Measurements from ENCODE around the gene TBKBP1.

Gene TBKBP1

DNA sequence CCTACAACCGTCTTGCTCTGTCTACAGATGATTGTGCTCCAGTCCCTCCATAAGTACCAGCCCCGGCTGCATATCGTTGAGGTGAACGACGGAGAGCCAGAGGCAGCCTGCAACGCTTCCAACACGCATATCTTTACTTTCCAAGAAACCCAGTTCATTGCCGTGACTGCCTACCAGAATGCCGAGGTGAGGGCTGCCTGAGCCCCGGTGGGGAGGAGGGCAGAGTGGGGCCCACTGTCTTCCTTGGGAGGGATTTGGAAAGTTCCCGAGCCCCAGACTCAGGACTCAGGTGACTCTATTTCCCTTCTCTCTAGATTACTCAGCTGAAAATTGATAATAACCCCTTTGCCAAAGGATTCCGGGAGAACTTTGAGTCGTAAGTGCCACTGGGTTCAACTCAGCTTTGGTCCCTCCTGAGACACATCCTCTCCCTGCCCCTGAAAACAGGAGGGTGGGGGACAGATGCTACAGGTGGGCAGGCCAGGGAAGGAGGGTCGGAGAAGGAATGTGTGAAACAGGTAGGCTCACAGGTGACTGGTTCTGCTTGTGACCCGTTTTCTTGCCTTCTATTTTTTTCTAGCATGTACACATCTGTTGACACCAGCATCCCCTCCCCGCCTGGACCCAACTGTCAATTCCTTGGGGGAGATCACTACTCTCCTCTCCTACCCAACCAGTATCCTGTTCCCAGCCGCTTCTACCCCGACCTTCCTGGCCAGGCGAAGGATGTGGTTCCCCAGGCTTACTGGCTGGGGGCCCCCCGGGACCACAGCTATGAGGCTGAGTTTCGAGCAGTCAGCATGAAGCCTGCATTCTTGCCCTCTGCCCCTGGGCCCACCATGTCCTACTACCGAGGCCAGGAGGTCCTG is 50.4 kb downstream of the TBKBP1 start:
- no peak overlapping the region for H3K4me3 ChIP-seq (ENCODE audit: low read depth, low read length)
- peak; percentile 44 for DNase-seq (ENCODE audit: low read depth)
- TF ChIP-seq MYC (IDR thresholded peaks at IDR 0.05; ENCODE audit: low read depth, low read length) (no peak), POLR2A (IDR thresholded peaks at IDR 0.05; ENCODE audit: extremely low read depth, insufficient read length) (no peak)
- TF ChIP-seq, protein P1, sequence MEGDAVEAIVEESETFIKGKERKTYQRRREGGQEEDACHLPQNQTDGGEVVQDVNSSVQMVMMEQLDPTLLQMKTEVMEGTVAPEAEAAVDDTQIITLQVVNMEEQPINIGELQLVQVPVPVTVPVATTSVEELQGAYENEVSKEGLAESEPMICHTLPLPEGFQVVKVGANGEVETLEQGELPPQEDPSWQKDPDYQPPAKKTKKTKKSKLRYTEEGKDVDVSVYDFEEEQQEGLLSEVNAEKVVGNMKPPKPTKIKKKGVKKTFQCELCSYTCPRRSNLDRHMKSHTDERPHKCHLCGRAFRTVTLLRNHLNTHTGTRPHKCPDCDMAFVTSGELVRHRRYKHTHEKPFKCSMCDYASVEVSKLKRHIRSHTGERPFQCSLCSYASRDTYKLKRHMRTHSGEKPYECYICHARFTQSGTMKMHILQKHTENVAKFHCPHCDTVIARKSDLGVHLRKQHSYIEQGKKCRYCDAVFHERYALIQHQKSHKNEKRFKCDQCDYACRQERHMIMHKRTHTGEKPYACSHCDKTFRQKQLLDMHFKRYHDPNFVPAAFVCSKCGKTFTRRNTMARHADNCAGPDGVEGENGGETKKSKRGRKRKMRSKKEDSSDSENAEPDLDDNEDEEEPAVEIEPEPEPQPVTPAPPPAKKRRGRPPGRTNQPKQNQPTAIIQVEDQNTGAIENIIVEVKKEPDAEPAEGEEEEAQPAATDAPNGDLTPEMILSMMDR (IDR thresholded peaks at IDR 0.05; ENCODE audit: low read depth, low read length), result no peak
- TF ChIP-seq, protein P2, sequence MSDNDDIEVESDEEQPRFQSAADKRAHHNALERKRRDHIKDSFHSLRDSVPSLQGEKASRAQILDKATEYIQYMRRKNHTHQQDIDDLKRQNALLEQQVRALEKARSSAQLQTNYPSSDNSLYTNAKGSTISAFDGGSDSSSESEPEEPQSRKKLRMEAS (IDR thresholded peaks at IDR 0.05; ENCODE audit: low read depth, low read length), result no peak

DNA sequence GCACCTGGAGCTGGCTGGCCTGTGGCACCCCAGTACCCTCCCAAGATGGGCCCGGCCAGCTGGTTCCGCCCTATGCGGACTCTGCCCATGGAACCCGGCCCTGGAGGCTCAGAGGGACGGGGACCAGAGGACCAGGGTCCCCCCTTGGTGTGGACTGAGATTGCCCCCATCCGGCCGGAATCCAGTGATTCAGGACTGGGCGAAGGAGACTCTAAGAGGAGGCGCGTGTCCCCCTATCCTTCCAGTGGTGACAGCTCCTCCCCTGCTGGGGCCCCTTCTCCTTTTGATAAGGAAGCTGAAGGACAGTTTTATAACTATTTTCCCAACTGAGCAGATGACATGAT is 51.0 kb downstream of the TBKBP1 start:
- TF ChIP-seq, protein P1 (IDR thresholded peaks at IDR 0.05; ENCODE audit: low read depth, low read length), result no peak
- TF ChIP-seq, protein P2 (IDR thresholded peaks at IDR 0.05; ENCODE audit: low read depth, low read length), result no peak
- TF ChIP-seq MYC (IDR thresholded peaks at IDR 0.05; ENCODE audit: low read depth, low read length) (no peak), POLR2A (IDR thresholded peaks at IDR 0.05; ENCODE audit: extremely low read depth, insufficient read length) (no peak)
- DNase-seq (ENCODE audit: low read depth), result no peak
- no peak overlapping the region for H3K4me3 ChIP-seq (ENCODE audit: low read depth, low read length)

DNA sequence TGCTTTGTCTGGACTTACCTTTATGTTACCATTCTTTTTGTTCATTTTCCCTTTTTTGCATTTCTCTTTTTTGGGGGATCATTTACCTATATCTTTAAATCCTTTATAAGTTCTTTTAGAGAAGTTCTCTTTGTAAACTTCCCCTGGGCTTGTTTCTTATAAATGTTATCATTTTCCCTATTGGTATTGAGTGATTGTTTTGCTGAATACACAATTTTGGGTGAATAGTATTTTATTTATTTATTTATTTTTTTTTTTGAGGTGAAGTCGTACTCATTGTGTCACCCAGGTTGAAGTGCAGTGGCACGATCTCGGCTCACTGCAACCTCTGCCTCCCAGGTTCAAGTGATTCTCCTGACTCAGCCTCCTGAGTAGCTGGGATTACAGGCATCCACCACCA is 57.5 kb downstream of the TBKBP1 start:
- DNase-seq (ENCODE audit: low read depth), result no peak
- TF ChIP-seq MYC (IDR thresholded peaks at IDR 0.05; ENCODE audit: low read depth, low read length), result no peak
- TF ChIP-seq POLR2A (IDR thresholded peaks at IDR 0.05; ENCODE audit: extremely low read depth, insufficient read length), result no peak
- TF ChIP-seq, protein P1 (IDR thresholded peaks at IDR 0.05; ENCODE audit: low read depth, low read length), result no peak
- TF ChIP-seq, protein P2 (IDR thresholded peaks at IDR 0.05; ENCODE audit: low read depth, low read length), result no peak
- no peak overlapping the region for H3K4me3 ChIP-seq (ENCODE audit: low read depth, low read length)

DNA sequence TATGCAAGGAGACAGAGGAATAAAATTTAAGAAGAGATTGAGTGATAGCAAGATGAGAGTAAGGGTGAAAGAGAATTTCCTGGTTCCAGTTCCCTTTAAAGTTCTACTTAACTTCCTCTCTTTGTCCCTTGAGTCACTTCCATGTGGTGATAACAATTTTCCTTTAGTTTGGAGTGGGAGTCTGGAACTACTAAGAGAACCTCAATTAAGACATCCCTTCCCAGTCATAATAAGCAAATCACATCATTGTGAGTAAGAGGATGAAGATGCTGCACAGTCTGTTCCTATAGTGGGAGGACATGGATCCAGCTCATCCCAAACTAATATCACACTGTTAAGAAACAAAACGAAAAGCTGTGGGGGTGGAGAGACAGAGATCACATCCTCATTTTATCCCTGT is 63.4 kb downstream of the TBKBP1 start:
- DNase-seq (ENCODE audit: low read depth), result no peak

DNA sequence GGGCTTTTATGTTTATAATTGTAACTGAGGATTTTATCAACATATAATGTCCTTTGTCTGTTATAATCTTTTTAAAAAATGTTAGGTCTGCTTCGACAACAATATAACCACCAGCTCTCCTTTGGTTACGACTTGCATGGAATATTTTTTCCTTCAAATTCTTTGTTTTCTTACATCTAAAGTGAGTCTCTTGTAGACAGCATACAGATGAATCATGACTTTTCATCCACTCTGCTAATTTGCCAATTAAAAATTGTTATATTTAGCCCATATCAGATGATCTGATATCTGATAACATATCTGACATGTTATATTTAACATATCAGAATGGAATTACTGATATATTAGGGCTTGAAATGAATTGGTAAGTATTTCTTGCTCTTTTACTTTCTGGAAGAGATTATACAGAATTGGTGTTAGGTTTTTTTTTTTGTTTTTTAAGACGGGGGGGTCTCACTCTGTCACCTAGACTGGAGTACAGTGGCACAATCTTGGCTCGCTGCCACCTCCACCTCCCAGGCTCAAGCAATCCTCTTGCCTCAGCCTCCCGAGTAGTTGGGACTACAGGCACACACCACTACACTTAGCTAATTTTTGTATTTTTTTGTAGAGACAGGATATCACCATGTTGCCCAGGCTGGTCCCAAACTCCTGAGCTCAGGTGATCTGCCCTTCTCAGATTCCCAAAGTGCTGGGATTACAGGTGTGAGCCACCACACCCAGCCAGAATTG is 66.6 kb downstream of the TBKBP1 start:
- DNase-seq (ENCODE audit: low read depth), result no peak
- TF ChIP-seq, protein P2 (IDR thresholded peaks at IDR 0.05; ENCODE audit: low read depth, low read length), result no peak
- no peak for TF ChIP-seq MYC (IDR thresholded peaks at IDR 0.05; ENCODE audit: low read depth, low read length)
- TF ChIP-seq, protein P1 (IDR thresholded peaks at IDR 0.05; ENCODE audit: low read depth, low read length), result no peak
- TF ChIP-seq POLR2A (IDR thresholded peaks at IDR 0.05; ENCODE audit: extremely low read depth, insufficient read length), result no peak
- H3K4me3 ChIP-seq (ENCODE audit: low read depth, low read length), result no peak overlapping the region

More for the DNA sequence above, 63.4 kb downstream of the TBKBP1 start:
- no peak for TF ChIP-seq MYC (IDR thresholded peaks at IDR 0.05; ENCODE audit: low read depth, low read length)
- H3K4me3 ChIP-seq (ENCODE audit: low read depth, low read length), result no peak overlapping the region

Data from NB4 (cell line).